ENCODE data around the gene PARP1. TPM values are rescaled to one million over a fixed set of nuclear protein-coding genes. Genes with fewer than 3 reads are reported as not detected.

The PARP1 gene
- total RNA-seq, 1 experiment from 2014 or later = 157 TPM

DNA sequence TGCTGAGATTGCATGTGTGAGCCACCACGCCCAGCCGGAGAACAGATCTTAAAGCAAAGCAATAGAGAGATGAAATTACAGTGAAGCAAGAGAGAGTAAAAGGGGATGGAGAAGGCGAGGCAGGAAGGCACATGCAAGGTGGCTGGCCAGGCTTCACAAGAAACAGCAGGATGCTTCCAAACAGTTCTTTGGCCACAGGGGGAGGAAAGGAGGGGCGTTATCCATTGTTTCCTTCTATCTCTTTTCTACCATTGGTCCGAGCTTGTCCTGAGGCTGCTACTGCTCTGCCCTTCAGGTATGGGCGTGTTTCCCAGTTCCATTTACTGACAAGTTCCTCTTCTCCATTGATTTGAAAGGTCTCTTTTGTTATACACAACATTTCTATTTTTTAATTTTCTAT lies 33.7 kb upstream of the PARP1 start:
- Histone ChIP-seq H3K27ac (no peak overlapping the region), H3F3A (ENCODE audit: insufficient read depth, low read depth) (no peaks in the 10 kb centered on the region), H3K27me3 (ENCODE audit: insufficient read depth, low read depth) (peaks cover 15% of the 10 kb centered on the region; the same call in 1 of the 2 replicates), H3K36me3 (ENCODE audit: low read depth) (no peaks in the 10 kb centered on the region), H3K4me2 (no peak overlapping the region), H3K4me3 (no peak overlapping the region), H3K4me1 (replicated peaks; ENCODE audit: insufficient read depth) (no peaks in the 10 kb centered on the region), H2AFZ (no peak overlapping the region), H3K9me2 (ENCODE audit: insufficient read depth) (no peaks in the 10 kb centered on the region), H3K9me3 (ENCODE audit: insufficient read depth, low read depth) (no peaks in the 10 kb centered on the region; the same call in 1 of the 2 replicates), H4K20me1 (ENCODE audit: insufficient read depth) (no peaks in the 10 kb centered on the region), H3K79me2 (ENCODE audit: low read depth) (no peaks in the 10 kb centered on the region)
- POLR2A ChIA-PET (ENCODE audit: unreplicated experiment) = no interaction called here
- TF ChIP-seq, protein P1, sequence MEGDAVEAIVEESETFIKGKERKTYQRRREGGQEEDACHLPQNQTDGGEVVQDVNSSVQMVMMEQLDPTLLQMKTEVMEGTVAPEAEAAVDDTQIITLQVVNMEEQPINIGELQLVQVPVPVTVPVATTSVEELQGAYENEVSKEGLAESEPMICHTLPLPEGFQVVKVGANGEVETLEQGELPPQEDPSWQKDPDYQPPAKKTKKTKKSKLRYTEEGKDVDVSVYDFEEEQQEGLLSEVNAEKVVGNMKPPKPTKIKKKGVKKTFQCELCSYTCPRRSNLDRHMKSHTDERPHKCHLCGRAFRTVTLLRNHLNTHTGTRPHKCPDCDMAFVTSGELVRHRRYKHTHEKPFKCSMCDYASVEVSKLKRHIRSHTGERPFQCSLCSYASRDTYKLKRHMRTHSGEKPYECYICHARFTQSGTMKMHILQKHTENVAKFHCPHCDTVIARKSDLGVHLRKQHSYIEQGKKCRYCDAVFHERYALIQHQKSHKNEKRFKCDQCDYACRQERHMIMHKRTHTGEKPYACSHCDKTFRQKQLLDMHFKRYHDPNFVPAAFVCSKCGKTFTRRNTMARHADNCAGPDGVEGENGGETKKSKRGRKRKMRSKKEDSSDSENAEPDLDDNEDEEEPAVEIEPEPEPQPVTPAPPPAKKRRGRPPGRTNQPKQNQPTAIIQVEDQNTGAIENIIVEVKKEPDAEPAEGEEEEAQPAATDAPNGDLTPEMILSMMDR (conservative IDR thresholded peaks at IDR 0.05) = no peak
- no peak for TF ChIP-seq EZH2 (IDR thresholded peaks at IDR 0.05; ENCODE audit: low read depth)
- no peak for DNase-seq
- no TSS peak for BruUV-seq (replicated peaks)
- CTCF ChIA-PET = no interaction called here
- intact Hi-C loops (cut with micrococcal nuclease; ENCODE audit: unreplicated experiment) = no loop called here

DNA sequence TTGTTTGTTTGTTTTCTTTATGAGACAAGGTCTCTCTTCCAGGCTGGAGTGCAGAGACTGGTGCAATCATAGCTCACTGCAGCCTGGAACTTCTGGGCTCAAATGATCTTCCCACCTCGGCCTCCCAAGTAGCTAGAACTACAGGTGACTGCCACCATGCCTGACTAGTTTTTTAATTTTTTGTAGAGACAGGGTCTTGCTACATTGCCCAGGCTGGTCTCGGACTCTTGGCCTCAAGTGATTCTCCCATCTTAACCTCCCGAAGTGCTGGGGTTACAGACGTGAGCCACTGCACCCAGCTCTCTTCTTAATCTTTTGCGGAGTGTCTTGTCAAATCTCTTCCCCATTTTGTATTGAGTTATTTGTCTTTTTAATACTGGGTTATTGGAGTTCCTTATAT lies 32.6 kb upstream of the PARP1 start:
- H3K27me3 ChIP-seq (ENCODE audit: insufficient read depth, low read depth) = peaks cover 15% of the 10 kb centered on the region; the same call in 1 of the 2 replicates
- POLR2A ChIA-PET (ENCODE audit: unreplicated experiment) = no interaction called here

DNA sequence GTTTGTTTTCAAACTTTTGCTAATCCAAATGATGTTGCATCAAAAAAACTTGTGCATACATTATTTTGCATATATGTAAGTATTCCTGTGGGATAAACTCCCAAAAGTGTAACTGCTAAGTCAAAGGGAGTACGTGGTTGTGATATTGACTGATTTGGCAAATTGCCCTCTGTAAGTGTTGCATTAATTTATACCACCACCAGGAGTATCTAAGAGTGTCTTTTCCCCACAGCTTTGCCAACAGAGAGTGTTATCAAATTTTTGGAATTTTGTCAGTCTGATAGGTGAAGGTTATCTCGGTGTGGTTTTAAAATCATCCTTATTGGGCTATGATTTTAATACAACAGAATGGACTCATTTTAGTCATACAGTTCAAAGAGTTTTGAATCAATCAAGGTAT lies 30.1 kb upstream of the PARP1 start:
- H3K9me2 ChIP-seq (ENCODE audit: insufficient read depth) = no peaks in the 10 kb centered on the region
- POLR2A ChIA-PET (ENCODE audit: unreplicated experiment) = no interaction called here
- no TSS peak for BruUV-seq (replicated peaks)

More for the DNA sequence above, 32.6 kb upstream of the PARP1 start:
- no TSS peak for BruUV-seq (replicated peaks)
- Histone ChIP-seq H2AFZ (no peak overlapping the region), H3K9me2 (ENCODE audit: insufficient read depth) (no peaks in the 10 kb centered on the region), H3K9me3 (ENCODE audit: insufficient read depth, low read depth) (no peaks in the 10 kb centered on the region; the same call in 1 of the 2 replicates), H3K4me2 (no peak overlapping the region), H3K4me3 (no peak overlapping the region), H3F3A (ENCODE audit: insufficient read depth, low read depth) (no peaks in the 10 kb centered on the region), H3K27ac (no peak overlapping the region), H3K79me2 (ENCODE audit: low read depth) (no peaks in the 10 kb centered on the region), H4K20me1 (ENCODE audit: insufficient read depth) (no peaks in the 10 kb centered on the region), H3K36me3 (ENCODE audit: low read depth) (no peaks in the 10 kb centered on the region), H3K4me1 (replicated peaks; ENCODE audit: insufficient read depth) (no peaks in the 10 kb centered on the region)
- intact Hi-C loops (cut with micrococcal nuclease; ENCODE audit: unreplicated experiment) = no loop called here
- CTCF ChIA-PET = interaction anchor here (0.7 kb wide), 1 partner anchor 628 kb away, joined by 3 read pairs; no protein-coding TSS in a partner anchor
- DNase-seq = no peak
- TF ChIP-seq, protein P1 (conservative IDR thresholded peaks at IDR 0.05) = no peak
- no peak for TF ChIP-seq EZH2 (IDR thresholded peaks at IDR 0.05; ENCODE audit: low read depth)

More for the DNA sequence above, 30.1 kb upstream of the PARP1 start:
- CTCF ChIA-PET = no interaction called here
- DNase-seq = no peak
- Histone ChIP-seq H3K27ac (no peak overlapping the region), H3K36me3 (ENCODE audit: low read depth) (no peaks in the 10 kb centered on the region), H3K79me2 (ENCODE audit: low read depth) (no peaks in the 10 kb centered on the region), H3K4me1 (replicated peaks; ENCODE audit: insufficient read depth) (no peaks in the 10 kb centered on the region), H3K9me3 (ENCODE audit: insufficient read depth, low read depth) (no peaks in the 10 kb centered on the region; the same call in 1 of the 2 replicates), H2AFZ (no peak overlapping the region), H3K27me3 (ENCODE audit: insufficient read depth, low read depth) (no peaks in the 10 kb centered on the region; the same call in 1 of the 2 replicates), H3F3A (ENCODE audit: insufficient read depth, low read depth) (no peaks in the 10 kb centered on the region), H4K20me1 (ENCODE audit: insufficient read depth) (no peaks in the 10 kb centered on the region), H3K4me2 (no peak overlapping the region), H3K4me3 (no peak overlapping the region)
- TF ChIP-seq, protein P1 (conservative IDR thresholded peaks at IDR 0.05) = peak; percentile 45; the same call in 1 of the 2 replicates
- TF ChIP-seq EZH2 (IDR thresholded peaks at IDR 0.05; ENCODE audit: low read depth) = no peak
- intact Hi-C loops (cut with micrococcal nuclease; ENCODE audit: unreplicated experiment) = no loop called here

Measured in PC-9 (cell line).